Measurements from ENCODE around the gene MT1F. TPM values are rescaled to one million over a fixed set of nuclear protein-coding genes. Genes with fewer than 3 reads are reported as not detected.
A peak's percentile ranks its signal among the peaks of the same experiment; 100 is the strongest.

The MT1F gene
- total RNA-seq, 1 donor from 2014 or later: 4.2 TPM

- H3K27ac Mint-ChIP-seq: peak overlapping the region; percentile 53
- no peaks in the 10 kb centered on the region for H3K36me3 Mint-ChIP-seq (ENCODE audit: low read depth)
- H3K9me3 Mint-ChIP-seq: no peaks in the 10 kb centered on the region
- intact Hi-C loops (cut with micrococcal nuclease): loop anchor here (1.0 to 2.0 kb wide), 3 partner anchors 20 to 40 kb away; partner anchors contain the start of gene MT1X
- peaks cover 22% of the 10 kb centered on the region for H3K4me1 Mint-ChIP-seq
- H3K4me3 Mint-ChIP-seq: peak overlapping the region; percentile 81
- DNase-seq: peak; percentile 94
- H3K27me3 Mint-ChIP-seq: peaks cover 61% of the 10 kb centered on the region
Measured at GRCh38 chr16:56643080-56643778, 14.5 kb upstream of the MT1F start.

- H3K27me3 Mint-ChIP-seq: peaks cover 62% of the 10 kb centered on the region
- intact Hi-C loops (cut with micrococcal nuclease): loop anchor here (1.0 to 2.0 kb wide), 3 partner anchors 19 to 39 kb away; partner anchors contain the start of gene MT1X
- H3K4me3 Mint-ChIP-seq: peak overlapping the region; percentile 81
- no peaks in the 10 kb centered on the region for H3K9me3 Mint-ChIP-seq
- H3K4me1 Mint-ChIP-seq: peaks cover 20% of the 10 kb centered on the region
- peak overlapping the region; percentile 45 for H3K27ac Mint-ChIP-seq
- H3K36me3 Mint-ChIP-seq (ENCODE audit: low read depth): no peaks in the 10 kb centered on the region
- DNase-seq: no peak
Measured at GRCh38 chr16:56643833-56644232, 13.9 kb upstream of the MT1F start.

GRCh38 chr16:56645311-56645710, 12.4 kb upstream of the MT1F start:
- H3K36me3 Mint-ChIP-seq (ENCODE audit: low read depth): no peaks in the 10 kb centered on the region
- DNase-seq: no peak
- H3K27ac Mint-ChIP-seq: no peak overlapping the region
- peaks cover 20% of the 10 kb centered on the region for H3K4me1 Mint-ChIP-seq
- H3K9me3 Mint-ChIP-seq: no peaks in the 10 kb centered on the region
- H3K4me3 Mint-ChIP-seq: no peak overlapping the region
- H3K27me3 Mint-ChIP-seq: peaks cover 55% of the 10 kb centered on the region
- intact Hi-C loops (cut with micrococcal nuclease): no loop called here

GRCh38 chr16:56645838-56646237, 11.9 kb upstream of the MT1F start:
- peaks cover 51% of the 10 kb centered on the region for H3K27me3 Mint-ChIP-seq
- peaks cover 20% of the 10 kb centered on the region for H3K4me1 Mint-ChIP-seq
- no peak for DNase-seq
- no peaks in the 10 kb centered on the region for H3K9me3 Mint-ChIP-seq
- H3K27ac Mint-ChIP-seq: no peak overlapping the region
- no peak overlapping the region for H3K4me3 Mint-ChIP-seq
- H3K36me3 Mint-ChIP-seq (ENCODE audit: low read depth): no peaks in the 10 kb centered on the region
- intact Hi-C loops (cut with micrococcal nuclease): no loop called here

- H3K4me1 Mint-ChIP-seq: peaks cover 15% of the 10 kb centered on the region
- intact Hi-C loops (cut with micrococcal nuclease): no loop called here
- peaks cover 50% of the 10 kb centered on the region for H3K27me3 Mint-ChIP-seq
- DNase-seq: no peak
- H3K4me3 Mint-ChIP-seq: no peak overlapping the region
- H3K9me3 Mint-ChIP-seq: no peaks in the 10 kb centered on the region
- no peak overlapping the region for H3K27ac Mint-ChIP-seq
- no peaks in the 10 kb centered on the region for H3K36me3 Mint-ChIP-seq (ENCODE audit: low read depth)
Measured at GRCh38 chr16:56647641-56648431, 9.9 kb upstream of the MT1F start.

- intact Hi-C loops (cut with micrococcal nuclease): no loop called here
- Mint-ChIP-seq H3K27me3 (peaks cover 51% of the 10 kb centered on the region), H3K27ac (no peak overlapping the region), H3K9me3 (no peaks in the 10 kb centered on the region), H3K4me3 (no peak overlapping the region), H3K4me1 (peaks cover 3% of the 10 kb centered on the region), H3K36me3 (ENCODE audit: low read depth) (no peaks in the 10 kb centered on the region)
- DNase-seq: no peak
Measured at GRCh38 chr16:56649271-56649670, 8.5 kb upstream of the MT1F start.

- DNase-seq: no peak
- Mint-ChIP-seq H3K27ac (no peak overlapping the region), H3K4me3 (no peak overlapping the region), H3K27me3 (peaks cover 50% of the 10 kb centered on the region), H3K36me3 (ENCODE audit: low read depth) (no peaks in the 10 kb centered on the region), H3K9me3 (no peaks in the 10 kb centered on the region), H3K4me1 (no peaks in the 10 kb centered on the region)
- intact Hi-C loops (cut with micrococcal nuclease): no loop called here
Measured at GRCh38 chr16:56649820-56650219, 7.9 kb upstream of the MT1F start.

- Mint-ChIP-seq H3K36me3 (ENCODE audit: low read depth) (no peaks in the 10 kb centered on the region), H3K27me3 (peaks cover 41% of the 10 kb centered on the region)
- intact Hi-C loops (cut with micrococcal nuclease): no loop called here
Measured at GRCh38 chr16:56651586-56651985, 6.2 kb upstream of the MT1F start, which contains the start of gene MT1B. TSS of gene MT1B (plus strand) at chr16:56651886. CDS start at chr16:56651954, 68 bp downstream.

GRCh38 chr16:56652600-56652999, 5.2 kb upstream of the MT1F start:
- Mint-ChIP-seq H3K4me1 (peaks cover 4% of the 10 kb centered on the region), H3K9me3 (no peaks in the 10 kb centered on the region), H3K27me3 (peaks cover 34% of the 10 kb centered on the region), H3K4me3 (no peak overlapping the region), H3K36me3 (ENCODE audit: low read depth) (no peaks in the 10 kb centered on the region), H3K27ac (no peak overlapping the region)
- intact Hi-C loops (cut with micrococcal nuclease): no loop called here
- DNase-seq: no peak

More at GRCh38 chr16:56651586-56651985, 6.2 kb upstream of the MT1F start, which contains the start of gene MT1B:
- no peaks in the 10 kb centered on the region for H3K4me1 Mint-ChIP-seq
- H3K27ac Mint-ChIP-seq: no peak within 1 kb of the TSS
- no peaks in the 10 kb centered on the region for H3K9me3 Mint-ChIP-seq
- DNase-seq: no peak
- no peak within 1 kb of the TSS for H3K4me3 Mint-ChIP-seq

GRCh38 chr16:56653218-56653617, 4.5 kb upstream of the MT1F start:
- H3K4me1 Mint-ChIP-seq: peaks cover 8% of the 10 kb centered on the region
- H3K27me3 Mint-ChIP-seq: peaks cover 30% of the 10 kb centered on the region
- no peak overlapping the region for H3K4me3 Mint-ChIP-seq
- no peak for DNase-seq
- intact Hi-C loops (cut with micrococcal nuclease): no loop called here
- H3K27ac Mint-ChIP-seq: no peak overlapping the region
- no peaks in the 10 kb centered on the region for H3K9me3 Mint-ChIP-seq
- no peaks in the 10 kb centered on the region for H3K36me3 Mint-ChIP-seq (ENCODE audit: low read depth)

- H3K27ac Mint-ChIP-seq: peak overlapping the region; percentile 85
- peaks cover 20% of the 10 kb centered on the region for H3K4me1 Mint-ChIP-seq
- peaks cover 3% of the 10 kb centered on the region for H3K36me3 Mint-ChIP-seq (ENCODE audit: low read depth)
- intact Hi-C loops (cut with micrococcal nuclease): no loop called here
- H3K27me3 Mint-ChIP-seq: peaks cover 11% of the 10 kb centered on the region
- peak overlapping the region; percentile 92 for H3K4me3 Mint-ChIP-seq
- no peaks in the 10 kb centered on the region for H3K9me3 Mint-ChIP-seq
- DNase-seq: no peak
Measured at GRCh38 chr16:56658327-56658875, 642 bp downstream of the MT1F start.

- Mint-ChIP-seq H3K4me1 (peaks cover 27% of the 10 kb centered on the region), H3K36me3 (ENCODE audit: low read depth) (peaks cover 3% of the 10 kb centered on the region), H3K27ac (peak overlapping the region; percentile 86), H3K9me3 (no peaks in the 10 kb centered on the region), H3K4me3 (peak overlapping the region; percentile 85), H3K27me3 (peaks cover 21% of the 10 kb centered on the region)
- peak; percentile 80 for DNase-seq
- intact Hi-C loops (cut with micrococcal nuclease): loop anchor here (2.0 kb wide), 1 partner anchor 20 kb away; no protein-coding TSS in a partner anchor
Measured at GRCh38 chr16:56662357-56663354, 4.9 kb downstream of the MT1F start.

GRCh38 chr16:56664506-56664905, 6.7 kb downstream of the MT1F start:
- no peak overlapping the region for H3K4me3 Mint-ChIP-seq
- intact Hi-C loops (cut with micrococcal nuclease): no loop called here
- H3K27me3 Mint-ChIP-seq: peaks cover 36% of the 10 kb centered on the region

More at GRCh38 chr16:56664506-56664905, 6.7 kb downstream of the MT1F start:
- DNase-seq: no peak
- H3K27ac Mint-ChIP-seq: no peak overlapping the region
- H3K9me3 Mint-ChIP-seq: no peaks in the 10 kb centered on the region
- peaks cover 5% of the 10 kb centered on the region for H3K36me3 Mint-ChIP-seq (ENCODE audit: low read depth)
- H3K4me1 Mint-ChIP-seq: peaks cover 36% of the 10 kb centered on the region
